ENCODE results near the gene ITPR1.

DNA sequence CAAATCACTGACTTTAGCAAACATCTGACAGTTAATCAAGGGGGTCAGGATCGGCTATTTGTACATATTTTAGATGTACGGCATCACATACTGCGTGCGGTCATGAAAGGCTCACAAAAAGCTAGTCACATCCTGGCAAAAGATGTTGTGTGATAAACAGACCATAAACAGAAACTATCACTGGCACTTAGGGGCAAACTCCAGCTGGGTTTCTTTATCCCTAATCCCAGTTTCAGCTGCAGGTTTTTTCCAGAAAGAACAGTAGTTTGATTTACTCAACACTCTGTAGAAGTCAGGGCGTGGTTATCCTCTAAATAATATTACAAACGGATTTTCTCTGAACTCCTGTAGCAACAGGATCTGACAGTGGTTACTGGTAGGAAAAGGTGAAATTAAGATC, 373.7 kb downstream of the ITPR1 start:
- TF ChIP-seq TAF1 (IDR thresholded peaks at IDR 0.05; ENCODE audit: low read depth), result no peak
- TF ChIP-seq, protein P1, sequence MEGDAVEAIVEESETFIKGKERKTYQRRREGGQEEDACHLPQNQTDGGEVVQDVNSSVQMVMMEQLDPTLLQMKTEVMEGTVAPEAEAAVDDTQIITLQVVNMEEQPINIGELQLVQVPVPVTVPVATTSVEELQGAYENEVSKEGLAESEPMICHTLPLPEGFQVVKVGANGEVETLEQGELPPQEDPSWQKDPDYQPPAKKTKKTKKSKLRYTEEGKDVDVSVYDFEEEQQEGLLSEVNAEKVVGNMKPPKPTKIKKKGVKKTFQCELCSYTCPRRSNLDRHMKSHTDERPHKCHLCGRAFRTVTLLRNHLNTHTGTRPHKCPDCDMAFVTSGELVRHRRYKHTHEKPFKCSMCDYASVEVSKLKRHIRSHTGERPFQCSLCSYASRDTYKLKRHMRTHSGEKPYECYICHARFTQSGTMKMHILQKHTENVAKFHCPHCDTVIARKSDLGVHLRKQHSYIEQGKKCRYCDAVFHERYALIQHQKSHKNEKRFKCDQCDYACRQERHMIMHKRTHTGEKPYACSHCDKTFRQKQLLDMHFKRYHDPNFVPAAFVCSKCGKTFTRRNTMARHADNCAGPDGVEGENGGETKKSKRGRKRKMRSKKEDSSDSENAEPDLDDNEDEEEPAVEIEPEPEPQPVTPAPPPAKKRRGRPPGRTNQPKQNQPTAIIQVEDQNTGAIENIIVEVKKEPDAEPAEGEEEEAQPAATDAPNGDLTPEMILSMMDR (IDR thresholded peaks at IDR 0.05; ENCODE audit: poor library complexity, severe bottlenecking), result no peak
- TF ChIP-seq, protein P2, sequence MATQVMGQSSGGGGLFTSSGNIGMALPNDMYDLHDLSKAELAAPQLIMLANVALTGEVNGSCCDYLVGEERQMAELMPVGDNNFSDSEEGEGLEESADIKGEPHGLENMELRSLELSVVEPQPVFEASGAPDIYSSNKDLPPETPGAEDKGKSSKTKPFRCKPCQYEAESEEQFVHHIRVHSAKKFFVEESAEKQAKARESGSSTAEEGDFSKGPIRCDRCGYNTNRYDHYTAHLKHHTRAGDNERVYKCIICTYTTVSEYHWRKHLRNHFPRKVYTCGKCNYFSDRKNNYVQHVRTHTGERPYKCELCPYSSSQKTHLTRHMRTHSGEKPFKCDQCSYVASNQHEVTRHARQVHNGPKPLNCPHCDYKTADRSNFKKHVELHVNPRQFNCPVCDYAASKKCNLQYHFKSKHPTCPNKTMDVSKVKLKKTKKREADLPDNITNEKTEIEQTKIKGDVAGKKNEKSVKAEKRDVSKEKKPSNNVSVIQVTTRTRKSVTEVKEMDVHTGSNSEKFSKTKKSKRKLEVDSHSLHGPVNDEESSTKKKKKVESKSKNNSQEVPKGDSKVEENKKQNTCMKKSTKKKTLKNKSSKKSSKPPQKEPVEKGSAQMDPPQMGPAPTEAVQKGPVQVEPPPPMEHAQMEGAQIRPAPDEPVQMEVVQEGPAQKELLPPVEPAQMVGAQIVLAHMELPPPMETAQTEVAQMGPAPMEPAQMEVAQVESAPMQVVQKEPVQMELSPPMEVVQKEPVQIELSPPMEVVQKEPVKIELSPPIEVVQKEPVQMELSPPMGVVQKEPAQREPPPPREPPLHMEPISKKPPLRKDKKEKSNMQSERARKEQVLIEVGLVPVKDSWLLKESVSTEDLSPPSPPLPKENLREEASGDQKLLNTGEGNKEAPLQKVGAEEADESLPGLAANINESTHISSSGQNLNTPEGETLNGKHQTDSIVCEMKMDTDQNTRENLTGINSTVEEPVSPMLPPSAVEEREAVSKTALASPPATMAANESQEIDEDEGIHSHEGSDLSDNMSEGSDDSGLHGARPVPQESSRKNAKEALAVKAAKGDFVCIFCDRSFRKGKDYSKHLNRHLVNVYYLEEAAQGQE (IDR thresholded peaks at IDR 0.05; ENCODE audit: borderline replicate concordance), result no peak

All from neural cell (in vitro differentiated cells).